Osteoblast (primary cell): ENCODE results near the gene FAM50A. TPM values are rescaled to one million over a fixed set of nuclear protein-coding genes. Genes with fewer than 3 reads are reported as not detected.

Experiments used
- DNase-seq: peaks from one replicate; pipeline ENCODE4 v3.0.0; 2011; ENCODE audit warnings: low spot score, mixed read lengths; ENCODE audit not compliant: insufficient read length; ENCODE audit errors: missing footprints
- H2AFZ ChIP-seq: 2 replicates; pipeline ENCODE4 v1.6.0; 2011; ENCODE audit warnings: mild to moderate bottlenecking, low read length
- H3K27ac ChIP-seq: 2 replicates; pipeline ENCODE4 v1.5.1; 2011; ENCODE audit warnings: mild to moderate bottlenecking, low read depth, low read length, moderate library complexity
- H3K27me3 ChIP-seq: 2 replicates; pipeline ENCODE4 v1.6.0; 2012; ENCODE audit warnings: mild to moderate bottlenecking, control low read depth, inconsistent platforms, low read length, moderate library complexity; ENCODE audit not compliant: insufficient read depth
- H3K36me3 ChIP-seq: 2 replicates; pipeline ENCODE4 v1.5.1; 2011; ENCODE audit warnings: mild to moderate bottlenecking, low read length, control low read depth, moderate library complexity; ENCODE audit not compliant: insufficient read depth
- H3K4me1 ChIP-seq: 2 replicates; pipeline ENCODE4 v1.5.1; 2011; ENCODE audit warnings: mild to moderate bottlenecking, low read length, control low read depth, moderate library complexity; ENCODE audit not compliant: insufficient read depth
- H3K4me2 ChIP-seq: 2 replicates; pipeline ENCODE4 v1.6.0; 2011; ENCODE audit warnings: mild to moderate bottlenecking, low read length; ENCODE audit not compliant: insufficient read depth
- H3K4me3 ChIP-seq: fragments of 200-600 bp; sonication (generic); 3 replicates; pipeline ENCODE4 v1.5.1; 2012; ENCODE audit warnings: mild to moderate bottlenecking, low read length, inconsistent platforms; ENCODE audit not compliant: insufficient read depth
- H3K79me2 ChIP-seq: 2 replicates; pipeline ENCODE4 v1.6.0; 2012; ENCODE audit warnings: mild to moderate bottlenecking, low read length, control low read depth, inconsistent platforms; ENCODE audit not compliant: insufficient read depth
- H3K9me3 ChIP-seq: 2 replicates; pipeline ENCODE4 v1.5.1; 2011; ENCODE audit warnings: low read depth, low read length, control low read depth
- H4K20me1 ChIP-seq: 2 replicates; pipeline ENCODE4 v1.6.0; 2012; ENCODE audit warnings: mild to moderate bottlenecking, low read length, control low read depth; ENCODE audit not compliant: insufficient read depth
- CTCF ChIP-seq: IDR thresholded peaks from 2 replicates; pipeline ENCODE4 v1.5.1; 2011; ENCODE audit warnings: mild to moderate bottlenecking, low read depth, low read length, moderate library complexity; ENCODE audit errors: extremely low read depth
- total RNA-seq: library from RNA; depleted of rRNA; stranded (reverse); fragments of >200 nt; gene quantifications from 2 replicates; pipeline ENCODE4 v1.2.3, GENCODE V29; 2012

The FAM50A gene
- total RNA-seq, 1 donor = 48.1 TPM

GRCh38 chrX:154435171-154435733, 8.7 kb upstream of the FAM50A start:
- H3K9me3 ChIP-seq = no peaks in the 10 kb centered on the region
- peaks cover 9% of the 10 kb centered on the region for H3K4me1 ChIP-seq
- H3K4me3 ChIP-seq = no peak overlapping the region
- no peak overlapping the region for H3K27ac ChIP-seq
- DNase-seq = no peak
- H3K27me3 ChIP-seq = no peaks in the 10 kb centered on the region
- H3K36me3 ChIP-seq = peaks cover 16% of the 10 kb centered on the region
- H3K79me2 ChIP-seq = peaks cover 45% of the 10 kb centered on the region
- H3K4me2 ChIP-seq = no peak overlapping the region
- H2AFZ ChIP-seq = no peak overlapping the region
- TF ChIP-seq CTCF = no peak
- H4K20me1 ChIP-seq = peaks cover 34% of the 10 kb centered on the region

- Histone ChIP-seq H3K4me2 (peak overlapping the region; percentile 68), H3K36me3 (peaks cover 25% of the 10 kb centered on the region), H3K27me3 (no peaks in the 10 kb centered on the region), H4K20me1 (peaks cover 33% of the 10 kb centered on the region), H3K9me3 (no peaks in the 10 kb centered on the region), H3K27ac (no peak overlapping the region), H3K79me2 (peaks cover 42% of the 10 kb centered on the region), H3K4me1 (peaks cover 9% of the 10 kb centered on the region), H3K4me3 (peak overlapping the region; percentile 76), H2AFZ (no peak overlapping the region)
- DNase-seq = peak; percentile 94
- no peak for TF ChIP-seq CTCF
Measured at GRCh38 chrX:154436374-154436982, 7.5 kb upstream of the FAM50A start.

GRCh38 chrX:154436983-154437752, 6.8 kb upstream of the FAM50A start, which contains the start of gene GDI1:
Gene GDI1, plus strand, starts transcription at chrX:154437154. Its CDS starts 101 bp downstream, at chrX:154437255.
- Histone ChIP-seq H3K36me3 (peaks cover 31% of the 10 kb centered on the region), H3K27me3 (no peaks in the 10 kb centered on the region), H2AFZ (no peak within 1 kb of the TSS), H3K79me2 (peaks cover 41% of the 10 kb centered on the region), H3K4me3 (peak within 1 kb of the TSS; percentile 76), H3K9me3 (no peaks in the 10 kb centered on the region), H3K27ac (no peak within 1 kb of the TSS), H4K20me1 (peaks cover 32% of the 10 kb centered on the region), H3K4me2 (peak within 1 kb of the TSS; percentile 85), H3K4me1 (peaks cover 9% of the 10 kb centered on the region)
- no peak for TF ChIP-seq CTCF
- peak; percentile 97 for DNase-seq
